Measurements from ENCODE around the gene MTMR4.

DNA sequence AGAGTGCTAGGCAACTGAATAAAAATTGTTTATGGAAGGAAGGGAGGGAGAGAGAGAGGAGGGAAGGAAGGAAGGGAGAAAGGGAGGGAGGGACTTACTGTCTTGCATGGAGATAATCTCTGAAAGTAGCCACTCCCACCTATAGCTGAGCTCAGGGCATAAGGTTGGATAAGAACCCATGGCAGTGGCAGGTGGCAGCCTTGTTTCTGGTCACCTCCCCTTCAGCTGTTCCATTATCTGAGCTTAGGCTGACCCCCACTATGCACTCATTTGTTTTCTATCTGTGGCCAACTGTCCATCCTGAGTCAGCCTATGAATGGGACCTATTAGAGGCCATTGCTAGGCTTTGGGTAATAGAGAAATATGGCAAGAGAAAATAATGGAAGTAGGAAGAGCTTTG lies 25.3 kb upstream of the MTMR4 start:
- TF ChIP-seq, protein P1, sequence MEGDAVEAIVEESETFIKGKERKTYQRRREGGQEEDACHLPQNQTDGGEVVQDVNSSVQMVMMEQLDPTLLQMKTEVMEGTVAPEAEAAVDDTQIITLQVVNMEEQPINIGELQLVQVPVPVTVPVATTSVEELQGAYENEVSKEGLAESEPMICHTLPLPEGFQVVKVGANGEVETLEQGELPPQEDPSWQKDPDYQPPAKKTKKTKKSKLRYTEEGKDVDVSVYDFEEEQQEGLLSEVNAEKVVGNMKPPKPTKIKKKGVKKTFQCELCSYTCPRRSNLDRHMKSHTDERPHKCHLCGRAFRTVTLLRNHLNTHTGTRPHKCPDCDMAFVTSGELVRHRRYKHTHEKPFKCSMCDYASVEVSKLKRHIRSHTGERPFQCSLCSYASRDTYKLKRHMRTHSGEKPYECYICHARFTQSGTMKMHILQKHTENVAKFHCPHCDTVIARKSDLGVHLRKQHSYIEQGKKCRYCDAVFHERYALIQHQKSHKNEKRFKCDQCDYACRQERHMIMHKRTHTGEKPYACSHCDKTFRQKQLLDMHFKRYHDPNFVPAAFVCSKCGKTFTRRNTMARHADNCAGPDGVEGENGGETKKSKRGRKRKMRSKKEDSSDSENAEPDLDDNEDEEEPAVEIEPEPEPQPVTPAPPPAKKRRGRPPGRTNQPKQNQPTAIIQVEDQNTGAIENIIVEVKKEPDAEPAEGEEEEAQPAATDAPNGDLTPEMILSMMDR (IDR thresholded peaks at IDR 0.05; ENCODE audit: low read depth, low read length, poor library complexity, severe bottlenecking) = no peak
- no peak for TF ChIP-seq EZH2phosphoT487 (IDR thresholded peaks at IDR 0.05; ENCODE audit: borderline replicate concordance, low read length)

Measured in DOHH2 (cell line).